Type B pancreatic cell (in vitro differentiated cells): ENCODE results near the gene PATZ1. TPM values are rescaled to one million over a fixed set of nuclear protein-coding genes. Genes with fewer than 3 reads are reported as not detected.

Source experiments
- DNase-seq: peaks from one replicate; pipeline ENCODE4 v3.0.0; 2021; ENCODE audit warnings: mixed read lengths; ENCODE audit not compliant: unreplicated experiment; ENCODE audit errors: extremely low spot score
- H3K27ac Mint-ChIP-seq: 2 replicates; pipeline ENCODE4 v1.8.0; 2021; ENCODE audit warnings: mild to moderate bottlenecking, mixed read lengths
- H3K27me3 Mint-ChIP-seq: 2 replicates; pipeline ENCODE4 v1.8.0; 2021; ENCODE audit warnings: mixed read lengths
- H3K36me3 Mint-ChIP-seq: 2 replicates; pipeline ENCODE4 v1.8.0; 2021; ENCODE audit warnings: mixed read lengths
- H3K4me1 Mint-ChIP-seq: one replicate; pipeline ENCODE4 v1.8.0; 2021; ENCODE audit warnings: mixed read lengths; ENCODE audit not compliant: unreplicated experiment
- H3K4me3 Mint-ChIP-seq: 2 replicates; pipeline ENCODE4 v1.8.0; 2021; ENCODE audit warnings: mild to moderate bottlenecking, mixed read lengths
- H3K9me3 Mint-ChIP-seq: 2 replicates; pipeline ENCODE4 v1.8.0; 2021; ENCODE audit warnings: mixed read lengths
- CTCF ChIP-seq: fragments of 200-600 bp; sonication (generic); conservative IDR thresholded peaks from 2 replicates; pipeline ENCODE4 v1.5.0; 2021; ENCODE audit warnings: antibody characterized with exemption, mild to moderate bottlenecking
- total RNA-seq: library from RNA; stranded (reverse); gene quantifications from 2 replicates; pipeline ENCODE4 v1.2.1, GENCODE V29; 2021; ENCODE audit warnings: low replicate concordance

The PATZ1 gene
- total RNA-seq, 1 donor from 2014 or later = 57.8 TPM

DNA sequence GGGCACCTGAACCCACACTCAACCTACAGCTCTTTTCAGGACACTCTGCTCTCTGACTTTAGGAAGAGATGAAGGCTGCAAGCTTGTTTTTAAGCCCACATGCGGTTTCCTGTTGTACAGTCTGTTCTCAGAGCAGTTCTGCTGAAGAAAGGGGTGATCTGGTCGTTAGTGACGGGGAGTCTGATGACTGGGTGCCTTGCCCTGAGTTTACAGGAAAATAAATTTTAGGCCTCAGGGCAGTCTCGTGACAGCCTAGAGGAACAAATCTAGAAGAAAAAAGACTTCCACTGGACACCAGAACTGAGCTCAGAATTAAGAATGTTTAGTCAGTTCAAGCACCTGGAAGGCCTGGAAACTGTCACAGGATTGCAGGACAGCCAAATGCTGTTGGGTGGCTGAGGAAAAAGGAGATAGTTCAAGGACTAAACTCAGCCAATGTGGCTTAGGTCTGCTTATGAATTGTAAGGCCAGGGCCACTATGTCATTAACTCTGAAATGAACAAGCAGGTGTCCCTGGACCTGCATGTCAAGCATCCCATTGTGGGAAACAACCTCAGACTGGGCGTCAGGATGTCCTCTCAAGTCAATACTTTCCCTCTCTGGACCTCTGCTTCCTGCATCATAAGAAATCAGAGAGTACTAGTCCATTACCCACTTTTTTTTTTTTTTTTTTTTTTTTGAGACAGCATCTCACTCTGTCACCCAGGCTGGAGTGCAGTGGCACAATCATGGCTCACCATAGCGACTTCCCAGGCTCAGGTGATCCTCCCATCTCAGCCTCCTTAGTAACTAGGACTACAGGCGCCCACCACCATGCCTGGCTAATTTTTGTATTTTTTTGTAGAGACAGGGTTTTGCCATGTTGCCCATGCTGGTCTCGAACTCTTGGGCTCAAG is 59.5 kb downstream of the PATZ1 start:
- no peak overlapping the region for H3K27ac Mint-ChIP-seq

DNA sequence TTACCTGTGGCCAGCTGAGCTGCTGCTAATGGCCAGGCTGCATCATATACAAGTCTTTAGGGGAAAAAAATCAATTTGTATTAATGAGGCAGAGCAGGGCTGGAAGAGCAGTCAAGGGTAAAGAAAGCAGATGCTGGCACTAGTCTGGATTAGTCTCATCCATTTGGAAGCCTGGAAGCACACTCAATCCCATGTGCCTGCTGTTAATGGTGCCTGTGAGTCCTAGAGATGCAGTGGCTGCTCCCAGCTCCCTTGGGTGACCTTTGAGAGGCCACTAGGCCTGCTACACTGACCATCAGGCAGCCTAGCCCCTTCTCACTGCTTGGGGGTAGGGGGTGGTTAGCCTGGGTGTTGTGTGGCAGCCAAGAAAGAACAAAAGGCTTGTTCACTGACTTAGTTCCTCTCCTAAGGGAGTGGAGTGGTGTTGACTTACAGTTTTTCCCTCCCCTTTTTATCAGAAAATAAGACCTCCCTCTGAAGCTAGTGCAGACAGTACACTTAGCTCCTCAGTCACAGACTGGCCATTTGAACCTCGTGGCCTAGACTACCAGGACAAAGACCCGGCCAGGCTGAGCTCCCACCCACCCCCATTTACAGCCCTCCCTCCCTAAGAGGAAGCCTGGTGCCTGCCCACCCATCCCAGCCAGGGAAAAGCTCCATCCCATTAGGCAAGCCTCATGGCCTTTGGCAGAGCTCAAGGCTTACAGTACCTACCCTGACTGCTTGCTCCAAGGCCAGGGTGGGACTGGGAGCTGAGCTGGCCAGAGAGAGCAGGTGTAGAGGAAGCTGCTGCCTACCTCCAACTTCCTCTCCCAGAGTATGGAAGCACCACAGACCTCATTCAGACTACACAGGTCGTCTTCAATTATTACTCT is 61.6 kb downstream of the PATZ1 start:
- no peak for DNase-seq
- Mint-ChIP-seq H3K4me1 (peaks cover 17% of the 10 kb centered on the region), H3K36me3 (peaks cover 4% of the 10 kb centered on the region), H3K4me3 (no peak overlapping the region), H3K27ac (peak overlapping the region; percentile 60), H3K27me3 (no peaks in the 10 kb centered on the region), H3K9me3 (no peaks in the 10 kb centered on the region)
- no peak for TF ChIP-seq CTCF

More for the DNA sequence above, 59.5 kb downstream of the PATZ1 start:
- no peak for TF ChIP-seq CTCF
- no peak overlapping the region for H3K4me3 Mint-ChIP-seq
- H3K27me3 Mint-ChIP-seq = no peaks in the 10 kb centered on the region
- H3K9me3 Mint-ChIP-seq = no peaks in the 10 kb centered on the region
- peaks cover 22% of the 10 kb centered on the region for H3K4me1 Mint-ChIP-seq
- peaks cover 4% of the 10 kb centered on the region for H3K36me3 Mint-ChIP-seq
- no peak for DNase-seq

DNA sequence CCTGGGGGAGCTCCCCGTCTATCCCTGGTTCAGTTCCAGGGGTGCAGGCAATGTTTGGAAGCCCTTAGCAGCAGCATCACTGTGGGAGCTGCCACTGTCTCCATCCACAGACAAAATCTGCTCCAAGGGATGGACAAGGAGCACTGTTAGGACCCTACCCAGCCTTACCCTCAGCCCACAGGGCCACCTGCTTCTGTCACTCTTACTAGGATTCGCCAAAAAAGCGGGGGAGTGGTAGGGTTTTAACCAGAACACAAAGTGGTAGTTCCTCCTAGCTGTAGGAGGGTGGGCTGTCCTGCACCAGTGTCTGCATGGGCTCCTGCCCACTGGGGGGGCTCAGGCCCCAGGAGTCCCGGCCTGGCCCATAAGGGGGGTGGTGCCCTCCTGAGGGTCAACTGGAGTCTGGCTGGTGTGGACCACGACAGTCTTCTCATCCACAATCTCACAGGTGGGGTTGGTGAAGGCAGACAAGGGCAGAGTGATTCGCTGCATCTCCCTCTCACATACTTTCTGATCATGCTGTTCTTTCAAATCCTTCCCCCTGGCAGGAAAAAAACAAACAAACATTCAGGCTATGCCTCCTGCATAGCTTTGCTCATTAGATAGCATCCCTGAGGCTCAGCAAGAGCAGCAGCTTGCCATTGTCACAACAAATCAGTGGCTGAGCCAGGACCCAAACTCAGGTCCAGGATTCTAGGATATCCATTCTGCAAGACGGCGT is 63.2 kb downstream of the PATZ1 start:
- Mint-ChIP-seq H3K4me3 (no peak overlapping the region), H3K9me3 (no peaks in the 10 kb centered on the region), H3K4me1 (peaks cover 17% of the 10 kb centered on the region), H3K36me3 (peaks cover 7% of the 10 kb centered on the region), H3K27ac (peak overlapping the region; percentile 46), H3K27me3 (no peaks in the 10 kb centered on the region)
- no peak for TF ChIP-seq CTCF
- no peak for DNase-seq

DNA sequence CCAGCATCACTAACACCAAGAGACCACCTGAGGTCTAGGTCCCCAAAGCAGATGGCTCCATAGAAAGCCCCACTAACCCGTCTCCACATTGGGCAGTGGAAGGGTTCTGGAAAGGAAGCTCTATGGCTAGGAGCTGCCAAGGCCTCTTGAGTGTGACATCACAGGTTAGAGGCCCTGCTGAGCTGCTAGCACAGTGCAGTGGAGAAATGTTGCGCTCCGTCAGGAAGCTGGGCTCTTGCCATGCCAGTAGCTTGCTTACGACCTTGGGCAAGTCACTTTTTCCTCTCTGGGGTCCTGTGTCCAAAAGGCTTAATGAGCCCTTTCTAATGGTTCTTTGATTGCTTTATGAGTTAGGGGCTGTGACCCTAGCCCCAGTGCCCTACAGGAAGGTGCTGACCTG is 64.4 kb downstream of the PATZ1 start:
- H3K36me3 Mint-ChIP-seq = peaks cover 7% of the 10 kb centered on the region
- no peak for TF ChIP-seq CTCF
- peaks cover 17% of the 10 kb centered on the region for H3K4me1 Mint-ChIP-seq
- H3K27me3 Mint-ChIP-seq = no peaks in the 10 kb centered on the region
- H3K9me3 Mint-ChIP-seq = no peaks in the 10 kb centered on the region
- no peak for DNase-seq
- no peak overlapping the region for H3K4me3 Mint-ChIP-seq
- peak overlapping the region; percentile 62 for H3K27ac Mint-ChIP-seq

DNA sequence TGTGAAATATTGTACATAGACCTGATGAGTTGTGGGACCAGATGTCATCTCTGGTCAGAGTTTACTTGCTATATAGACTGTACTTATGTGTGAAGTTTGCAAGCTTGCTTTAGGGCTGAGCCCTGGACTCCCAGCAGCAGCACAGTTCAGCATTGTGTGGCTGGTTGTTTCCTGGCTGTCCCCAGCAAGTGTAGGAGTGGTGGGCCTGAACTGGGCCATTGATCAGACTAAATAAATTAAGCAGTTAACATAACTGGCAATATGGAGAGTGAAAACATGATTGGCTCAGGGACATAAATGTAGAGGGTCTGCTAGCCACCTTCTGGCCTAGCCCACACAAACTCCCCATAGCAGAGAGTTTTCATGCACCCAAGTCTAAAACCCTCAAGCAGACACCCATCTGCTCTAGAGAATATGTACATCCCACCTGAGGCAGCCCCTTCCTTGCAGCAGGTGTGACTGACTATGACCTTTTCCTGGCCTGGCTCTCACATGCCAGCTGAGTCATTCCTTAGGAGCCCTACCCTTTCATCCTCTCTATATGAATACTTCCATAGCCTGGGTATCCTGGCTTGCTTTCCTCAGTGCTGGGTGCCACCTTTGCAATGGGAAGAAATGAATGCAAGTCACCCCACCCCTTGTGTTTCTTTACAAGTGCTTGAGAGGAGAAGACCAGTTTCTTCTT is 66.2 kb downstream of the PATZ1 start:
- H3K27me3 Mint-ChIP-seq = no peaks in the 10 kb centered on the region
- H3K27ac Mint-ChIP-seq = peak overlapping the region; percentile 39
- H3K36me3 Mint-ChIP-seq = peaks cover 15% of the 10 kb centered on the region

More for the DNA sequence above, 66.2 kb downstream of the PATZ1 start:
- Mint-ChIP-seq H3K4me3 (no peak overlapping the region), H3K4me1 (peaks cover 19% of the 10 kb centered on the region), H3K9me3 (no peaks in the 10 kb centered on the region)
- TF ChIP-seq CTCF = no peak
- DNase-seq = no peak
